ENCODE data around the gene PRKG1.

PRKG1 gene

GRCh38 chr10:52098130-52098529 is 1023.8 kb downstream of the PRKG1 start:
- no peaks in the 10 kb centered on the region for H4K20me1 ChIP-seq (ENCODE audit: insufficient read depth, low read length)
- no peak overlapping the region for H3K4me3 ChIP-seq (ENCODE audit: low read length)
- no peak overlapping the region for H3K27ac ChIP-seq (ENCODE audit: low read length)
- H3K4me2 ChIP-seq (ENCODE audit: low read length), result no peak overlapping the region
- H2AFZ ChIP-seq (ENCODE audit: low read depth, low read length), result no peak overlapping the region
- no peaks in the 10 kb centered on the region for H3K36me3 ChIP-seq (replicated peaks; ENCODE audit: low read depth, low read length)
- no peak for TF ChIP-seq EZH2phosphoT487 (IDR thresholded peaks at IDR 0.05; ENCODE audit: low read depth)
- TF ChIP-seq CTCF (IDR thresholded peaks at IDR 0.05; ENCODE audit: low read depth, low read length), result no peak
- no peaks in the 10 kb centered on the region for H3K4me1 ChIP-seq (ENCODE audit: low read length)
- no peaks in the 10 kb centered on the region for H3K9me3 ChIP-seq (ENCODE audit: insufficient read depth, low read length)
- H3K79me2 ChIP-seq (ENCODE audit: low read length), result no peaks in the 10 kb centered on the region
- no peak overlapping the region for H3K9ac ChIP-seq (ENCODE audit: low read length)
- no peaks in the 10 kb centered on the region for H3K27me3 ChIP-seq (ENCODE audit: low read depth, low read length)

GRCh38 chr10:52099026-52099600 is 1024.8 kb downstream of the PRKG1 start:
- Histone ChIP-seq H4K20me1 (ENCODE audit: insufficient read depth, low read length) (no peaks in the 10 kb centered on the region), H3K27ac (ENCODE audit: low read length) (no peak overlapping the region), H3K9ac (ENCODE audit: low read length) (no peak overlapping the region), H3K79me2 (ENCODE audit: low read length) (no peaks in the 10 kb centered on the region), H2AFZ (ENCODE audit: low read depth, low read length) (no peak overlapping the region), H3K36me3 (replicated peaks; ENCODE audit: low read depth, low read length) (no peaks in the 10 kb centered on the region), H3K4me1 (ENCODE audit: low read length) (no peaks in the 10 kb centered on the region), H3K4me3 (ENCODE audit: low read length) (no peak overlapping the region), H3K9me3 (ENCODE audit: insufficient read depth, low read length) (no peaks in the 10 kb centered on the region), H3K4me2 (ENCODE audit: low read length) (no peak overlapping the region), H3K27me3 (ENCODE audit: low read depth, low read length) (no peaks in the 10 kb centered on the region)
- TF ChIP-seq CTCF (IDR thresholded peaks at IDR 0.05; ENCODE audit: low read depth, low read length) (no peak), EZH2phosphoT487 (IDR thresholded peaks at IDR 0.05; ENCODE audit: low read depth) (no peak)

GRCh38 chr10:52100011-52100547 is 1025.8 kb downstream of the PRKG1 start:
- Histone ChIP-seq H3K4me2 (ENCODE audit: low read length) (no peak overlapping the region), H3K79me2 (ENCODE audit: low read length) (no peaks in the 10 kb centered on the region), H3K4me1 (ENCODE audit: low read length) (no peaks in the 10 kb centered on the region), H3K27me3 (ENCODE audit: low read depth, low read length) (no peaks in the 10 kb centered on the region), H4K20me1 (ENCODE audit: insufficient read depth, low read length) (no peaks in the 10 kb centered on the region), H3K9ac (ENCODE audit: low read length) (no peak overlapping the region), H2AFZ (ENCODE audit: low read depth, low read length) (no peak overlapping the region), H3K4me3 (ENCODE audit: low read length) (no peak overlapping the region), H3K27ac (ENCODE audit: low read length) (no peak overlapping the region), H3K36me3 (replicated peaks; ENCODE audit: low read depth, low read length) (no peaks in the 10 kb centered on the region), H3K9me3 (ENCODE audit: insufficient read depth, low read length) (no peaks in the 10 kb centered on the region)
- TF ChIP-seq EZH2phosphoT487 (IDR thresholded peaks at IDR 0.05; ENCODE audit: low read depth), result no peak

- Histone ChIP-seq H3K4me1 (ENCODE audit: low read length) (no peaks in the 10 kb centered on the region), H3K27me3 (ENCODE audit: low read depth, low read length) (no peaks in the 10 kb centered on the region), H3K9ac (ENCODE audit: low read length) (no peak overlapping the region), H4K20me1 (ENCODE audit: insufficient read depth, low read length) (no peaks in the 10 kb centered on the region), H3K4me2 (ENCODE audit: low read length) (no peak overlapping the region), H3K36me3 (replicated peaks; ENCODE audit: low read depth, low read length) (no peaks in the 10 kb centered on the region), H3K79me2 (ENCODE audit: low read length) (no peaks in the 10 kb centered on the region), H3K4me3 (ENCODE audit: low read length) (no peak overlapping the region), H3K27ac (ENCODE audit: low read length) (no peak overlapping the region), H2AFZ (ENCODE audit: low read depth, low read length) (no peak overlapping the region), H3K9me3 (ENCODE audit: insufficient read depth, low read length) (no peaks in the 10 kb centered on the region)
- TF ChIP-seq CTCF (IDR thresholded peaks at IDR 0.05; ENCODE audit: low read depth, low read length) (no peak), EZH2phosphoT487 (IDR thresholded peaks at IDR 0.05; ENCODE audit: low read depth) (no peak)
Measured at GRCh38 chr10:52105301-52105700, 1031.0 kb downstream of the PRKG1 start.

Measured in OCI-LY3 (cell line).